C4-2B (cell line): Measurements from ENCODE around the gene CYP2J2.

Source experiments
- CTCF ChIP-seq: fragments of 450-650 bp; conservative IDR thresholded peaks from 2 replicates; pipeline ENCODE4 v1.5.1; 2017; ENCODE audit warnings: mild to moderate bottlenecking
- ZFX ChIP-seq: fragments of 450-650 bp; IDR thresholded peaks from 2 replicates; pipeline ENCODE4 v1.6.1; 2017

GRCh38 chr1:59906931-59907330 lies 19.6 kb downstream of the CYP2J2 start:
- TF ChIP-seq CTCF (no peak), ZFX (no peak)
